DOHH2 (cell line): Measurements from ENCODE around the gene ALDH1A1.

Source experiments
- H3F3A ChIP-seq: fragments of 200-600 bp; sonication (generic), shearing (Covaris generic); 2 replicates; pipeline ENCODE4 v1.6.0; 2016; ENCODE audit warnings: antibody characterized with exemption, mild to moderate bottlenecking; ENCODE audit not compliant: control insufficient read depth, insufficient read depth
- H3K27ac ChIP-seq: fragments of 200-600 bp; sonication (generic); 2 replicates; pipeline ENCODE4 v1.5.1; 2014; ENCODE audit warnings: low read depth, mild to moderate bottlenecking, low read length, moderate library complexity
- H3K27me3 ChIP-seq: fragments of 200-600 bp; sonication (generic); 2 replicates; pipeline ENCODE4 v1.6.1; 2014; ENCODE audit warnings: mild to moderate bottlenecking, low read length, mixed read lengths; ENCODE audit not compliant: control insufficient read depth
- H3K36me3 ChIP-seq: fragments of 200-600 bp; sonication (generic); 2 replicates; pipeline ENCODE4 v1.6.1; 2014; ENCODE audit warnings: mild to moderate bottlenecking, low read length, moderate library complexity, mixed read lengths; ENCODE audit not compliant: control insufficient read depth
- H3K4me1 ChIP-seq: fragments of 200-600 bp; sonication (generic); 2 replicates; pipeline ENCODE4 v1.6.1; 2014; ENCODE audit warnings: mild to moderate bottlenecking, low read length, mixed read lengths; ENCODE audit not compliant: control insufficient read depth
- H3K4me2 ChIP-seq: fragments of 200-600 bp; sonication (generic); 2 replicates; pipeline ENCODE4 v1.6.0; 2014; ENCODE audit warnings: mild to moderate bottlenecking, low read length, moderate library complexity
- H3K4me3 ChIP-seq: fragments of 200-600 bp; sonication (generic); 2 replicates; pipeline ENCODE4 v1.5.1; 2014; ENCODE audit warnings: mild to moderate bottlenecking, low read length, mixed read lengths
- H3K79me2 ChIP-seq: fragments of 200-600 bp; sonication (generic); 2 replicates; pipeline ENCODE4 v1.6.1; 2014; ENCODE audit warnings: mild to moderate bottlenecking, low read length, mixed read lengths; ENCODE audit not compliant: control insufficient read depth
- H3K9me2 ChIP-seq: fragments of 200-600 bp; sonication (generic); replicated peaks from 2 replicates; pipeline ENCODE4 v1.6.1; 2014; ENCODE audit warnings: mild to moderate bottlenecking, low read length, mixed read lengths; ENCODE audit not compliant: control insufficient read depth
- H3K9me3 ChIP-seq: fragments of 200-600 bp; sonication (generic); 2 replicates; pipeline ENCODE4 v1.6.1; 2014; ENCODE audit warnings: antibody characterized with exemption, low read length, mixed read lengths; ENCODE audit not compliant: control insufficient read depth, insufficient read depth
- H4K20me1 ChIP-seq: fragments of 200-600 bp; sonication (generic); 2 replicates; pipeline ENCODE4 v1.6.0; 2014; ENCODE audit warnings: low read depth, mild to moderate bottlenecking, antibody characterized with exemption, low read length, moderate library complexity; ENCODE audit not compliant: control insufficient read depth, insufficient read depth
- EZH2phosphoT487 ChIP-seq: fragments of 200-600 bp; sonication (generic); IDR thresholded peaks from 2 replicates; pipeline ENCODE4 v1.6.1; 2017; ENCODE audit warnings: borderline replicate concordance, mild to moderate bottlenecking, antibody characterized with exemption, low read length, moderate library complexity, mixed read lengths
- TF ChIP-seq, protein P1 (sequence below): fragments of 200-600 bp; sonication (generic); IDR thresholded peaks from one replicate; pipeline ENCODE4 v1.5.1; 2014; ENCODE audit warnings: antibody characterized with exemption, mild to moderate bottlenecking, low read depth, low read length; ENCODE audit not compliant: poor library complexity, severe bottlenecking

Gene ALDH1A1

GRCh38 chr9:72925126-72925789 is 27.6 kb downstream of the ALDH1A1 start:
- no peaks in the 10 kb centered on the region for H3K4me1 ChIP-seq
- H3K36me3 ChIP-seq = no peaks in the 10 kb centered on the region
- H3K79me2 ChIP-seq = no peaks in the 10 kb centered on the region
- no peak overlapping the region for H3K27ac ChIP-seq
- no peaks in the 10 kb centered on the region for H3F3A ChIP-seq
- H3K4me2 ChIP-seq = no peak overlapping the region
- H3K27me3 ChIP-seq = no peaks in the 10 kb centered on the region
- H3K9me2 ChIP-seq = no peaks in the 10 kb centered on the region
- no peak for TF ChIP-seq EZH2phosphoT487
- TF ChIP-seq, protein P1, sequence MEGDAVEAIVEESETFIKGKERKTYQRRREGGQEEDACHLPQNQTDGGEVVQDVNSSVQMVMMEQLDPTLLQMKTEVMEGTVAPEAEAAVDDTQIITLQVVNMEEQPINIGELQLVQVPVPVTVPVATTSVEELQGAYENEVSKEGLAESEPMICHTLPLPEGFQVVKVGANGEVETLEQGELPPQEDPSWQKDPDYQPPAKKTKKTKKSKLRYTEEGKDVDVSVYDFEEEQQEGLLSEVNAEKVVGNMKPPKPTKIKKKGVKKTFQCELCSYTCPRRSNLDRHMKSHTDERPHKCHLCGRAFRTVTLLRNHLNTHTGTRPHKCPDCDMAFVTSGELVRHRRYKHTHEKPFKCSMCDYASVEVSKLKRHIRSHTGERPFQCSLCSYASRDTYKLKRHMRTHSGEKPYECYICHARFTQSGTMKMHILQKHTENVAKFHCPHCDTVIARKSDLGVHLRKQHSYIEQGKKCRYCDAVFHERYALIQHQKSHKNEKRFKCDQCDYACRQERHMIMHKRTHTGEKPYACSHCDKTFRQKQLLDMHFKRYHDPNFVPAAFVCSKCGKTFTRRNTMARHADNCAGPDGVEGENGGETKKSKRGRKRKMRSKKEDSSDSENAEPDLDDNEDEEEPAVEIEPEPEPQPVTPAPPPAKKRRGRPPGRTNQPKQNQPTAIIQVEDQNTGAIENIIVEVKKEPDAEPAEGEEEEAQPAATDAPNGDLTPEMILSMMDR = no peak
- no peaks in the 10 kb centered on the region for H3K9me3 ChIP-seq
- H3K4me3 ChIP-seq = no peak overlapping the region
- H4K20me1 ChIP-seq = no peaks in the 10 kb centered on the region

- Histone ChIP-seq H3K4me3 (no peak overlapping the region), H3K36me3 (no peaks in the 10 kb centered on the region), H3K79me2 (no peaks in the 10 kb centered on the region)
These were observed 28.6 kb downstream of the ALDH1A1 start for GRCh38 chr9:72924154-72924790.

GRCh38 chr9:72923077-72923476 is 29.8 kb downstream of the ALDH1A1 start:
- no peak overlapping the region for H3K4me2 ChIP-seq
- H3K9me3 ChIP-seq = no peaks in the 10 kb centered on the region

More at GRCh38 chr9:72924154-72924790, 28.6 kb downstream of the ALDH1A1 start:
- Histone ChIP-seq H3K9me2 (no peaks in the 10 kb centered on the region), H3K4me2 (no peak overlapping the region), H3K27me3 (no peaks in the 10 kb centered on the region), H3K4me1 (no peaks in the 10 kb centered on the region), H3K9me3 (no peaks in the 10 kb centered on the region), H3F3A (no peaks in the 10 kb centered on the region), H4K20me1 (no peaks in the 10 kb centered on the region), H3K27ac (no peak overlapping the region)
- TF ChIP-seq, protein P1 = no peak
- TF ChIP-seq EZH2phosphoT487 = no peak

More at GRCh38 chr9:72923077-72923476, 29.8 kb downstream of the ALDH1A1 start:
- Histone ChIP-seq H3K79me2 (no peaks in the 10 kb centered on the region), H3K27me3 (no peaks in the 10 kb centered on the region), H3K4me1 (no peaks in the 10 kb centered on the region), H3K36me3 (no peaks in the 10 kb centered on the region), H3K27ac (no peak overlapping the region), H3F3A (no peaks in the 10 kb centered on the region), H3K9me2 (no peaks in the 10 kb centered on the region), H3K4me3 (no peak overlapping the region), H4K20me1 (no peaks in the 10 kb centered on the region)
- no peak for TF ChIP-seq EZH2phosphoT487
- TF ChIP-seq, protein P1 = no peak
